ENCODE results near the gene GSK3B.

DNA sequence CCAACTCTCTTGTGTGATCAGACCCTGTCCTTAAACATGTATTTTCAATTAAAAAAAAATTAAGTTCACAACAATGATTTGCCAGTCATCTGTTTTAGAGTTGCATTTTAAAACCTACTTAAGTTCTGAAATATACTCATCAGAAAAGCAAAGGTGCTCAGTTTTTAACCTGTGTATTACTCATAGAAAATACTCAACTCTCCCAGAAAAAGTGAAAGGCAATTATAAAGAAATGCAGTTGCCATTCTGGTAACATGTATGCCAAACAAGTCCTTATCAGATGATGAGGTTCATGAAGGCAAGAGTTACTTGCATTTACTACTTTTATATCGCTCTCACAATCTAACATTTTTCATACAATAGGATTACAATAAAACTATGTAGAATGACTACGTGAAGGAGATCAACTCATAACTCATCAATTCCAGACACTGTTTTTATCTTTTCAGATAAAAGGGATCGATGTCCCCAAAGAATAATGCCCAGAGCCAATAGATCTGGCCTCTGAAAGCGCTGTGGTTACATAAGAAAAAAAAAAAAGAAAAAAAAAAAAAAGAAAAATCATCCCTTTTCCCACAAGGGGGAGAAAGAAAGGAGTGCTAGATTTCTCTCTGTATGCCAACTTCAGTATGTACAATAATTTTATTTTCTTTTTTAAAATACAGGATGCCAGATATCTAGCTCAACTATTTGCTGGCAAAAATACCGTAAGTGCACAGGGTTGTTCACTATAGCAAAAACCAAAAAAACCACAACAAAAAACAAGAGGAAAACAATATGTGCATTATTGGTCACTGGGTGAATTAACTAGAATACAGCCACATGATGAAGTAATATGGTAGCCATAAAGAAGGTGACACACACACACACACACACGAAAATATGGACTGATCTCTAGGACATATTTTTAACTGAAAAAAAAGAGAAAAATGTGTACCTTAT, 175.0 kb downstream of the GSK3B start:
- TF ChIP-seq, protein P1, sequence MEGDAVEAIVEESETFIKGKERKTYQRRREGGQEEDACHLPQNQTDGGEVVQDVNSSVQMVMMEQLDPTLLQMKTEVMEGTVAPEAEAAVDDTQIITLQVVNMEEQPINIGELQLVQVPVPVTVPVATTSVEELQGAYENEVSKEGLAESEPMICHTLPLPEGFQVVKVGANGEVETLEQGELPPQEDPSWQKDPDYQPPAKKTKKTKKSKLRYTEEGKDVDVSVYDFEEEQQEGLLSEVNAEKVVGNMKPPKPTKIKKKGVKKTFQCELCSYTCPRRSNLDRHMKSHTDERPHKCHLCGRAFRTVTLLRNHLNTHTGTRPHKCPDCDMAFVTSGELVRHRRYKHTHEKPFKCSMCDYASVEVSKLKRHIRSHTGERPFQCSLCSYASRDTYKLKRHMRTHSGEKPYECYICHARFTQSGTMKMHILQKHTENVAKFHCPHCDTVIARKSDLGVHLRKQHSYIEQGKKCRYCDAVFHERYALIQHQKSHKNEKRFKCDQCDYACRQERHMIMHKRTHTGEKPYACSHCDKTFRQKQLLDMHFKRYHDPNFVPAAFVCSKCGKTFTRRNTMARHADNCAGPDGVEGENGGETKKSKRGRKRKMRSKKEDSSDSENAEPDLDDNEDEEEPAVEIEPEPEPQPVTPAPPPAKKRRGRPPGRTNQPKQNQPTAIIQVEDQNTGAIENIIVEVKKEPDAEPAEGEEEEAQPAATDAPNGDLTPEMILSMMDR (IDR thresholded peaks at IDR 0.05), result no peak
- TF ChIP-seq POLR2A (IDR thresholded peaks at IDR 0.05), result no peak

Measured in thyroid gland (tissue), 4 donors.